Naive thymus-derived CD8-positive, alpha-beta T cell (primary cell): Measurements from ENCODE around the gene GREB1L. TPM values are rescaled to one million over a fixed set of nuclear protein-coding genes. Genes with fewer than 3 reads are reported as not detected.

Experiments used
- ATAC-seq, 2 donors: fragments of 150-1000 bp; cut with Tn5 transposase in 1 of 2; sonication (Bioruptor Pico), chemical (Tn5 transposase) in 1 of 2; 1 replicate in 1 of 2; 2 replicates in 1 of 2; pipeline ENCODE4 v1.10.0; 2021; ENCODE audit warnings: mild to moderate bottlenecking in 2 of 2, moderate library complexity in 2 of 2
- POLR2A ChIA-PET: fragments of 350-600 bp; sonication (Branson Sonifier 250); formaldehyde crosslinking; loops from one replicate; lab custom pipeline; 2021; ENCODE audit warnings: antibody characterized with exemption; lab: Charles Lee
- DNase-seq, 10 donors: peaks; one replicate each; pipeline versions ENCODE4 v3.0.0 to v3.0.0-alpha.2; 2020 to 2022
- H3K27ac Mint-ChIP-seq, 10 donors: one replicate each; pipeline ENCODE4 v1.8.0; 2020 to 2022; ENCODE audit warnings: mild to moderate bottlenecking in 10 of 10, mixed read lengths in 10 of 10, moderate library complexity in 4 of 10, inconsistent platforms in 1 of 10
- H3K27me3 Mint-ChIP-seq, 5 donors: one replicate each; pipeline ENCODE4 v1.8.0; 2021 to 2022; ENCODE audit warnings: mixed read lengths in 5 of 5
- H3K36me3 Mint-ChIP-seq, 3 donors: one replicate each; pipeline ENCODE4 v1.8.0; 2020 to 2022; ENCODE audit warnings: mixed read lengths in 3 of 3, mild to moderate bottlenecking in 2 of 3, inconsistent platforms in 1 of 3
- H3K4me1 Mint-ChIP-seq, 4 donors: one replicate each; pipeline ENCODE4 v1.8.0; 2021 to 2022; ENCODE audit warnings: mixed read lengths in 4 of 4
- H3K4me3 Mint-ChIP-seq, 10 donors: one replicate each; pipeline ENCODE4 v1.8.0; 2020 to 2022; ENCODE audit warnings: mild to moderate bottlenecking in 10 of 10, mixed read lengths in 10 of 10, moderate library complexity in 6 of 10, inconsistent platforms in 1 of 10
- H3K9me3 Mint-ChIP-seq, 9 donors: one replicate each; pipeline ENCODE4 v1.8.0; 2020 to 2022; ENCODE audit warnings: mixed read lengths in 9 of 9, mild to moderate bottlenecking in 3 of 9, inconsistent platforms in 1 of 9, moderate library complexity in 1 of 9
- polyA plus RNA-seq, 3 donors: library from polyadenylated mRNA; unstranded; fragments of 300-500 nt; fragmentation: Illumina TruSeq; gene quantifications; one replicate each; pipeline ENCODE4 v1.2.3, GENCODE V29; 2021
- total RNA-seq, 8 experiments: library from RNA in 2 of 8; stranded (reverse) in 2 of 8; gene quantifications; one replicate each; pipeline ENCODE4 v1.2.3 and lab custom pipeline; 2021 to 2026

The GREB1L gene
- total and polyA plus RNA-seq, 5 experiments from 2014 or later, result 0.07 to 0.09 TPM; not detected in 3

DNA sequence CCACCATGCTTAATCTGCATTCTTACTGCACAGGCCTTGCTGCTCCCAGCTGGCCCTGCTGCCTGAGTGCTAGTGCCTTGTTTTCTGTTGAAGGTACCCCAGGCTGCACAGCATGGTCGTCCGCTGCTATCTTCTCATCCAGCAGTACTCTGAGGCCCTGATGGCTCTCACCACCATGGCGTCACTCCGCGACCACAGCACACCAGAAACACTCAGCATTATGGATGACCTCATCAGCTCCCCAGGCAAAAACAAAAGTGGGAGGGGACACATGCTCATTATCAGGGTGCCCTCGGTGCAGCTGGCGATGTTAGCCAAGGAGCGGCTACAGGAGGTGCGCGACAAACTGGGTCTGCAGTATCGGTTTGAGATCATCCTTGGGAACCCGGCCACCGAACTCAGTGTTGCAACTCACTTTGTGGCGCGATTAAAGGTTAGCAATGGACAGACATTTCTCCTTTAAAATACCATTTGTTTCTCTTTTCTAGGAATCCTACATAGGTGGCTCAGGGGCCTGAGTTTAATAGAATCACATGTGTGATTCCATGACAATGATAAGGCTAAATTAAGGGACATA, 248.0 kb downstream of the GREB1L start:
- no peaks in the 10 kb centered on the region for H3K9me3 Mint-ChIP-seq

DNA sequence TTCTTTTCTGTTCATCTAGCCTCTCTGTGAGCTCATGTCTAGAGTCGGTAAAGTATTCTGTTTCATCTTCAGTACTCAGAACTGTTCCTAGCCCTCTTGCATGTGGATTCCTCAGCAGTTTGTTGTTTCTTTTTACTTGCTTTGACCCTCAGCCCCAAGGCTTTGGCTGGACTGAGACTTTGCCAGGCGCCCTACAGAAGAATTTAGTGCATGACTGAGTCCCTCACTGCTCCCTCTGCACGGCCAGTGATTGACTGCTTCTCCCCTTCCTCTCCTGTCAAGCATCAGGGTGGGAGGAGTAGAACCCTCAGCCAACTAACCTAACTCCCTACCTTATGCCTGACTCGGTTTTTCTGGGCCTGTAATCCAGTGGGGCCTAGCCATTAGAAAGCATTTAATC, 248.7 kb downstream of the GREB1L start:
- H3K27me3 Mint-ChIP-seq, result peaks cover 0 to 9% (median 6%) of the 10 kb centered on the region in 5 donors
- POLR2A ChIA-PET, result no interaction called here
- DNase-seq (no peak), ATAC-seq (no peak)
- H3K9me3 Mint-ChIP-seq, result no peaks in the 10 kb centered on the region
- no peak overlapping the region for H3K4me3 Mint-ChIP-seq
- H3K27ac Mint-ChIP-seq, result no peak overlapping the region
- no peaks in the 10 kb centered on the region for H3K4me1 Mint-ChIP-seq
- no peaks in the 10 kb centered on the region for H3K36me3 Mint-ChIP-seq

More for the DNA sequence above, 248.0 kb downstream of the GREB1L start:
- ATAC-seq (no peak), DNase-seq (no peak)
- Mint-ChIP-seq H3K27ac (no peak overlapping the region), H3K27me3 (peaks cover 0 to 7% (median 6%) of the 10 kb centered on the region in 5 donors), H3K4me3 (no peak overlapping the region), H3K36me3 (no peaks in the 10 kb centered on the region), H3K4me1 (no peaks in the 10 kb centered on the region)
- POLR2A ChIA-PET, result no interaction called here

DNA sequence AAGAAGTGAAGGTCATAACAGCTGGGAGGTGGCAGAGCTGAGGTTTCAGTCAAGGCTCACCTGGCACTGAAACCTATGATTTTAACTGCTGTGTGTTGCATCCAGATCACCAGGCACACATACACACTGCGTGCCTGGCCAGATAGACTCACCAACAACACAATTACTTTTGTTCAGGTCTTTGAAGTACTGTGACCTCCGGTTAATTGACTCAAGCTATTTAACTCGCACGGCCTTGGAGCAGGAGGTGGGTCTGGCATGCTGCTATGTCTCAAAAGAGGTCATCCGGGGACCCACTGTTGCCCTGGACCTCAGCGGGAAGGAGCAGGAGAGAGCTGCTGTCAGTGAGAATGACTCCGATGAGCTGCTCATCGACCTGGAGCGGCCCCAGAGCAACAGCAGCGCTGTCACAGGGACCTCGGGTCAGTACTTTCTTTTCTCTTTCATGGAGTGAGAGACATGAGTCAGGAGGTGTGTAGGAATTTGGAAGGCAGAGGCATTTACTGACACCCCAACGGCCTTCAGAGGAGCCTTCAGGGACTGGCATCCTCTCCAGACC, 254.3 kb downstream of the GREB1L start:
- H3K27ac Mint-ChIP-seq, result no peak overlapping the region
- no peak for ATAC-seq
- H3K4me1 Mint-ChIP-seq, result no peaks in the 10 kb centered on the region
- no peak for DNase-seq
- H3K4me3 Mint-ChIP-seq, result no peak overlapping the region
- no peaks in the 10 kb centered on the region for H3K9me3 Mint-ChIP-seq
- peaks cover 0 to 9% (median 6%) of the 10 kb centered on the region in 5 donors for H3K27me3 Mint-ChIP-seq
- POLR2A ChIA-PET, result no interaction called here
- no peaks in the 10 kb centered on the region for H3K36me3 Mint-ChIP-seq

DNA sequence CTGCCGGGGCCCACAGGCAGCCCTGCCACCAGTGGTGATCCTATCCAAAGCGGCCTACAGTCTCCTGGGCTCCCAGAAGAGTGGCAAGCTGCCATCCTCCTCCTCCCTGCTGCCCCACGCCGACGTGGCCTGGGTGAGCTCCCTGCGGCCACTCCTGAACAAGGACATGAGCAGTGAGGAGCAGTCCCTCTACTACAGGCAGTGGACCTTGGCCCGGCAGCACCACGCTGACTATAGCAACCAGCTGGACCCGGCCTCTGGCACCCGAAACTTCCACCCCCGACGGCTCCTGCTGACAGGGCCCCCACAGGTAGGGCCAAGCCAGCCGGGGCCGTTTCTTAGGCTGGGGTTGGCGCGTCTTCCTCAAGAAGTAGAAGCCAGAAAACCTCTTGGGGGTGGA, 258.0 kb downstream of the GREB1L start:
- Mint-ChIP-seq H3K4me1 (no peaks in the 10 kb centered on the region), H3K4me3 (no peak overlapping the region), H3K9me3 (no peaks in the 10 kb centered on the region), H3K27ac (no peak overlapping the region), H3K27me3 (peaks cover 0 to 9% (median 2%) of the 10 kb centered on the region in 5 donors), H3K36me3 (no peaks in the 10 kb centered on the region)
- DNase-seq, result no peak
- ATAC-seq, result no peak
- POLR2A ChIA-PET, result no interaction called here

DNA sequence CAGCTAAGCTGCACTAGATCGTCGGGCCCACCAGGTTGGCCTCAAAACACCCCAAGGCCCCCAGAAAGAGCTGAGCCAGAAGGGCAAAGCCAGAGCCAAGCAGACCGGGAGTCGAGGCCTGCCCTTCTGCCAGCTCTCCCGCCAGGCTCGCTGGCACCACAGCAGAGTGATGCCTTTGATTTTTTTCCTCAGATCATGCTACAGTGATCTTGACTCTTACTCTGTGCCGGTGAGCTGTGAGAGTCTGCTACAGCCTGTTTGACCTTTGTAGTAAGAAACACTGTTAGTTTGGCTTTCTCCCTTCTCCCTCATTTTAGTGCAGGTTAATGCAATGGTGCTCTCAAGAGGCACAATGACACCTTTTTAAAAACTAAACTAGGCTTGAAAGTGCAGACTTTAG, 260.6 kb downstream of the GREB1L start:
- no peak for DNase-seq
- Mint-ChIP-seq H3K27ac (peak overlapping the region in 1 of 10 donors; percentile 14), H3K27me3 (peaks cover 0 to 9% (median 0%) of the 10 kb centered on the region in 5 donors), H3K36me3 (no peaks in the 10 kb centered on the region), H3K9me3 (no peaks in the 10 kb centered on the region), H3K4me3 (no peak overlapping the region), H3K4me1 (no peaks in the 10 kb centered on the region)
- ATAC-seq, result no peak
- POLR2A ChIA-PET, result no interaction called here

DNA sequence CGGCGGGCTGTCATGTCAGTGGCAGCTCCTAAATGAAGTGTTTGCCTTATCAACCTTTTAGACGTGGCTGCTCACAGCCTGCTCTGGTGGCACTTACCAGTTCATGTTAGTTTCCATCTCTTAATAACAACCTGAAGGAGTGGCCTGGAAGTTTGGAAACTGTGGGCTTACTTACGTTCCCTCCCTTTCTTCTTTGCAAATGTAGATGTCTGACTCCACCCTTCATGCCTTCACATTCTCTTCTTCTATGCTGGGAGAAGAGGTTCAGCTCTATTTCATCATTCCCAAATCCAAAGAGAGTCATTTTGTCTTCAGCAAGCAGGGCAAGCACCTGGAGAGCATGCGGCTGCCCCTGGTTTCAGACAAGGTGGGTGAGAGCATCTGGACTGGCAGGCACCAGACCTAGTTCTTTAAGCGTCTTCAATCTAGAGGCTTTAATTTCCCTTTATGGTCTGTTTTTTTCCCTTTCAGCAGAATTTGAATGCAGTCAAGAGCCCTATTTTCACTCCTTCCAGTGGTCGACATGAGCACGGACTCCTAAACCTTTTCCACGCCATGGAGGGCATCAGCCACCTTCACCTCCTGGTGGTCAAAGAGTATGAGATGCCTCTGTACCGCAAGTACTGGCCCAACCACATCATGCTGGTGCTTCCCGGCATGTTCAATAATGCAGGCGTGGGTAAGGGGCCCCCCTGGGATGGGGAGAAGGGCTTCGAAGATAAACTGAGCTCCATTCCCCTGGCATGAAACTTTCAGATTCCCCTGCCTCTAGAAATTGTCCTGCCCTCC, 266.1 kb downstream of the GREB1L start:
- POLR2A ChIA-PET, result interaction anchor here (0.5 kb wide), 1 partner anchor 278 kb away, joined by 3 read pairs; no protein-coding TSS in a partner anchor
- Mint-ChIP-seq H3K27me3 (no peaks in the 10 kb centered on the region), H3K4me3 (no peak overlapping the region), H3K27ac (no peak overlapping the region), H3K9me3 (peaks cover 0 to 17% (median 6%) of the 10 kb centered on the region in 9 donors), H3K4me1 (no peaks in the 10 kb centered on the region), H3K36me3 (peaks cover 6 to 21% (median 10%) of the 10 kb centered on the region in 3 donors)
- no peak for ATAC-seq
- no peak for DNase-seq

DNA sequence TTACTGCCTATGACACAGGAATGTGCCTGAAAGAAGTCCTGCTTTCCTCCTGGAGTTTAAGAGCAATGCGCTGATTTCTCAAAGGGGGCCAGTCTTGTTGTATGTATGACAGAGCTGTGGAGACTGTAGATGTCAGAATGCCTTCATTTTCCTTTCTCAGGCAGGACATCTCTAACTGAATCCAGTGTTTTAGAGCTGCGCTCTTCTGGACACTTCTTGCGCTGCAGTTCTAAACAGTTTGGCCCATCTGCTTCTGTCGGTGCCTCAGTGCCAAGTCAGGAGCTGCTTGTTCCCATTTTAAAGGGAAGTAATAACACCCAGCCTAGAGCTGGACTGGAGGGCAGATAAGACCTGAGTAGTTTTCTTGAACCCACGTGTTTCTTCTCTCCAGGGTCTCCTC, 267.0 kb downstream of the GREB1L start:
- Mint-ChIP-seq H3K9me3 (peaks cover 0 to 19% (median 6%) of the 10 kb centered on the region in 9 donors), H3K27me3 (no peaks in the 10 kb centered on the region), H3K27ac (no peak overlapping the region), H3K4me3 (no peak overlapping the region), H3K4me1 (no peaks in the 10 kb centered on the region), H3K36me3 (peaks cover 14 to 30% (median 18%) of the 10 kb centered on the region in 3 donors)
- DNase-seq (no peak), ATAC-seq (no peak)
- POLR2A ChIA-PET, result interaction anchor here (0.5 kb wide), 1 partner anchor 279 kb away, joined by 3 read pairs; no protein-coding TSS in a partner anchor

DNA sequence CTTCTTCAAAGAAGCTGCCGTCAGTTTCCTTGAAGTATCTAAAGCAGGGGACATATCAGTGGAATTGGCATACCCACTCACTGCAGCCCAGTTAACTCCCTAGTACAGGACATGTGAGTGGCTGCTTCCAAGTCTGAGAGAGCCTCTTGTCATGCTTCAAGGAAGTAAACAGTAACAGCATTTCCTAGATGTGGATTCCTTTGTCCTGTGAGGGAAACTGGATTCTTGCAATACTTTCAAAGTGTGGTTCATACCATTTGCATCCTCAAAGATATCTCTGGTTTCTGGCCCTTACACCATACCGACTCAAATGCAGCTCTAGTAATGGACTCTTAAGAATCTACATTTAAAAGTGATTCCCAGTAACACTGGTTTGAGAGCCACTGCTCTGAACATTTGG, 271.3 kb downstream of the GREB1L start:
- ATAC-seq, result no peak
- no peak for DNase-seq
- Mint-ChIP-seq H3K4me1 (no peaks in the 10 kb centered on the region), H3K4me3 (no peak overlapping the region), H3K36me3 (peaks cover 18 to 45% (median 28%) of the 10 kb centered on the region in 3 donors), H3K27me3 (no peaks in the 10 kb centered on the region), H3K9me3 (peaks cover 0 to 19% (median 6%) of the 10 kb centered on the region in 9 donors), H3K27ac (no peak overlapping the region)
- POLR2A ChIA-PET, result no interaction called here

DNA sequence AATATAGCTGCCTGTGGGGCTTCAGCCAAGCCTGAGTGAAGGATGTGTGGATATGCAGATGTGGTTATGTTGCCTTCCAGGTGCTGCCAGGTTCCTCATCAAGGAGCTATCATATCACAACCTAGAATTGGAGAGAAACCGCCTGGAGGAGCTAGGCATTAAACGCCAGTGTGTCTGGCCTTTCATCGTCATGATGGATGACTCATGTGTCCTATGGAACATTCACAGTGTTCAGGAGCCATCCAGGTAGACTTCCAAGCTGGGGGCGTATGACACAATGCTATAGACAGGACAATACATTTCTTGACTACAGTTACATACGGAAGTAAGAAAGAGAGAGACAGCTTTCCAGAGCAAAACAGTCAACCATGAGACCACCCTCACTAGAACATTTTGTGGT, 271.7 kb downstream of the GREB1L start:
- Mint-ChIP-seq H3K27ac (no peak overlapping the region), H3K4me3 (no peak overlapping the region), H3K36me3 (peaks cover 18 to 45% (median 30%) of the 10 kb centered on the region in 3 donors), H3K27me3 (no peaks in the 10 kb centered on the region), H3K9me3 (peaks cover 0 to 19% (median 6%) of the 10 kb centered on the region in 9 donors), H3K4me1 (no peaks in the 10 kb centered on the region)
- DNase-seq, result no peak
- POLR2A ChIA-PET, result no interaction called here
- ATAC-seq, result no peak

DNA sequence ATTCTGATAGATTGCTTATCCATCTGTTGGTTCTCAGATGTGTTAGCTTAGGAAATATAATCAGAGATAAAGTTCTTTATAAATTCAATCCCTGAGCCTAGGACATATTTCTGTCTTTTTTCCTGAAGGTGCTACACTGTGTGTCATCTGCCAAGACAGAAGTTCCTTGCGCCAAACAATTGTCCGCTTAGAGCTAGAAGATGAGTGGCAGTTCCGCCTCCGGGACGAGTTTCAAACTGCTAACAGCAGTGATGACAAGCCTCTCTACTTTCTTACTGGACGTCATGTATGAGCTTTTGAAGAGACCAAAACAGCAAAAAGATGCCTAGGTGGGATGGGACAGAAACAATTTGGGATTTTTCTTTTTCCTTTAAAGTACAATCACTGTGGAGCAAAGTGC, 280.5 kb downstream of the GREB1L start:
- H3K4me3 Mint-ChIP-seq, result no peak overlapping the region
- ATAC-seq, result no peak
- H3K27ac Mint-ChIP-seq, result peak overlapping the region in 1 of 10 donors; percentile 19
- DNase-seq, result no peak
- H3K4me1 Mint-ChIP-seq, result peaks cover 0 to 6% (median 3%) of the 10 kb centered on the region in 4 donors
- H3K9me3 Mint-ChIP-seq, result no peaks in the 10 kb centered on the region
- POLR2A ChIA-PET, result no interaction called here
- peaks cover 12 to 75% (median 39%) of the 10 kb centered on the region in 3 donors for H3K36me3 Mint-ChIP-seq
- H3K27me3 Mint-ChIP-seq, result no peaks in the 10 kb centered on the region

DNA sequence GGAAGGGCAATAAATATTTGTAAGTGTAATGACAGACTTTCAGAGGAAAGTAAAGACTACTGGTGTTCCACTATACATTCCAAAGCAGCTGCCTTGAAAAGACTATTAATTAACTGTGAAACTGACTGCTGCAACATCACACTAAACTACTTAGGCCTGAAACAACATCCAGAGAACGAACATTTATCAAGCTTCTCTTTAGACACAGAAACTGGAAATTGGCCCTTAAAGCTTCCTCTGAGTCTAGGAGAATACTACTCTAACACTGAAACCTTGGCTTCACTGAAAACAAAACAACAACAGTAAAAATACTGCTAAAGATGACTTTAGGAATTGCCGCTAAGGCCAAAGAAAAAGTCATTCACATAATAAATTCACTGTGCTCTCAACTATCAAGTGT, 283.9 kb downstream of the GREB1L start:
- POLR2A ChIA-PET, result no interaction called here
- Mint-ChIP-seq H3K4me1 (peaks cover 0 to 7% (median 3%) of the 10 kb centered on the region in 4 donors), H3K36me3 (peaks cover 13 to 90% (median 37%) of the 10 kb centered on the region in 3 donors), H3K4me3 (no peak overlapping the region), H3K27ac (peak overlapping the region in 3 of 10 donors; percentile 34 to 59 (median 37)), H3K27me3 (no peaks in the 10 kb centered on the region), H3K9me3 (no peaks in the 10 kb centered on the region)
- no peak for DNase-seq
- no peak for ATAC-seq

DNA sequence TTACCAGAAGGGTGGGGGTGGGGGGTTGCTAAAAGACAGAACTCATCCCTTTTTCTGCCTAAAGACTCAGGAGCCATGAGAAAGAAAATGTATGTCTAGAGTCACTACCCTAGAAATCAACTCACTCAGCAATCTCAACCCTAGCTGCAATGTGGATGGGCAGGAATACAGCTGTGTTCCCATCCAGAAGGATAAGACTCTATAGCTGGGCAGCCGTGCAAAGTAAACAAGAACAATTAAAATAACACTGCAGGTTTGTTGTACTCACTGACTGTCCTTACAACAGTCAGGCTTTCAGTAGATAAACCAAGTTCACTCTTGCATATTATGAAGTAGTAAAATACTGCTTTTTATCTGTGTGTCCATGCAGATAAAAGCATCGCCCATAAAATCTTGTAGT, 284.4 kb downstream of the GREB1L start:
- DNase-seq, result no peak
- H3K4me3 Mint-ChIP-seq, result no peak overlapping the region
- no peaks in the 10 kb centered on the region for H3K9me3 Mint-ChIP-seq
- ATAC-seq, result no peak
- H3K27ac Mint-ChIP-seq, result peak overlapping the region in 3 of 10 donors; percentile 34 to 59 (median 37)
- peaks cover 13 to 90% (median 40%) of the 10 kb centered on the region in 3 donors for H3K36me3 Mint-ChIP-seq
- peaks cover 0 to 7% (median 3%) of the 10 kb centered on the region in 4 donors for H3K4me1 Mint-ChIP-seq
- POLR2A ChIA-PET, result no interaction called here
- no peaks in the 10 kb centered on the region for H3K27me3 Mint-ChIP-seq

DNA sequence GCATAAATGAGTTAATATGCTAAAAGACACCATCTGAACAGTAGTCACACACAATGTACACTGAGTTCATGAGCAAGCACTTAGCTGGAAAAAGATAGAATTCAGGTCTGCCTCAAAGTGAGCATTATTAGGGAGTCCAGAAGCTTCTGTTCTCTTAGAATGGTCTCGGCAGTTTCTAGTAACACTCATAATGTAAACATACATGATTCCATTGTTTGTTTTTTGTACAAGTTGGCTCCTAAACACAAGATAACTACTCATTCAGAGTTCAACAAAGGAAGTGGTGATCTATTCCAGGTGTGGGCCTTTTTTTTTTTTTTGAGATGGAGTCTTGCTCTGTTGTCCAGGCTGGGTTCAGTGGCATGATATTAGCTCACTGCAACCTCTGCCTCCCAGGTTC, 292.3 kb downstream of the GREB1L start:
- DNase-seq, result no peak
- no peaks in the 10 kb centered on the region for H3K4me1 Mint-ChIP-seq
- no peak overlapping the region for H3K4me3 Mint-ChIP-seq
- no peaks in the 10 kb centered on the region for H3K9me3 Mint-ChIP-seq
- H3K27me3 Mint-ChIP-seq, result no peaks in the 10 kb centered on the region
- no peak for ATAC-seq
- H3K36me3 Mint-ChIP-seq, result peaks cover 0 to 80% (median 40%) of the 10 kb centered on the region in 3 donors
- POLR2A ChIA-PET, result no interaction called here
- no peak overlapping the region for H3K27ac Mint-ChIP-seq
